ENCODE measurements around the gene C9orf50.

DNA sequence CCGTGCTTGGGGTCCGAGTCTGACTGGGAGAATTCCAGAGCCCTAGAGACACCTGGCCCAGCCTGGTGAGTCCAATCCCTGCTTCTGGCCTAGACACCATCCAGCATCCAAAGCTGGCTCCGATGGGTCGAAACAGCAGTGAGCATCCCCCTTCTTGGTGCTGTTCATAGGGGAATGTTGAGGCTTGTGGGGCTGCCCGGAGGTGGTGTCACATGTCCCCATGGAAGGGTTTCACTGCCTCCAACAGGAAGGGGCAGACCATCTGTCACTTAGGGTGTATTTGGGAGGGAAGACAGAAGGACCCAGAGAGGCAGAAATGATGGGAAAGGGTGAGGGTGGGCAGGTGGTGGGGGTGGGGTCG is 13.9 kb downstream of the C9orf50 start:
- TF ChIP-seq EP300 (IDR thresholded peaks at IDR 0.05; ENCODE audit: borderline replicate concordance): no peak
- no peak for TF ChIP-seq TCF12 (IDR thresholded peaks at IDR 0.05; ENCODE audit: low read depth)
- TF ChIP-seq, protein P1, sequence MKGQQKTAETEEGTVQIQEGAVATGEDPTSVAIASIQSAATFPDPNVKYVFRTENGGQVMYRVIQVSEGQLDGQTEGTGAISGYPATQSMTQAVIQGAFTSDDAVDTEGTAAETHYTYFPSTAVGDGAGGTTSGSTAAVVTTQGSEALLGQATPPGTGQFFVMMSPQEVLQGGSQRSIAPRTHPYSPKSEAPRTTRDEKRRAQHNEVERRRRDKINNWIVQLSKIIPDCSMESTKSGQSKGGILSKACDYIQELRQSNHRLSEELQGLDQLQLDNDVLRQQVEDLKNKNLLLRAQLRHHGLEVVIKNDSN (IDR thresholded peaks at IDR 0.05): no peak
- TF ChIP-seq TAF1 (IDR thresholded peaks at IDR 0.05; ENCODE audit: low read depth): no peak
- TF ChIP-seq, protein P2, sequence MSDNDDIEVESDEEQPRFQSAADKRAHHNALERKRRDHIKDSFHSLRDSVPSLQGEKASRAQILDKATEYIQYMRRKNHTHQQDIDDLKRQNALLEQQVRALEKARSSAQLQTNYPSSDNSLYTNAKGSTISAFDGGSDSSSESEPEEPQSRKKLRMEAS (IDR thresholded peaks at IDR 0.05): no peak
- no peak for TF ChIP-seq ZBTB7A (IDR thresholded peaks at IDR 0.05; ENCODE audit: low read depth)

Data from Ishikawa (cell line).